ENCODE data around the gene PIK3C2G. TPM values are rescaled to one million over a fixed set of nuclear protein-coding genes. Genes with fewer than 3 reads are reported as not detected.

PIK3C2G gene
- total RNA-seq, 1 donor from 2014 or later: 2.7 TPM

DNA sequence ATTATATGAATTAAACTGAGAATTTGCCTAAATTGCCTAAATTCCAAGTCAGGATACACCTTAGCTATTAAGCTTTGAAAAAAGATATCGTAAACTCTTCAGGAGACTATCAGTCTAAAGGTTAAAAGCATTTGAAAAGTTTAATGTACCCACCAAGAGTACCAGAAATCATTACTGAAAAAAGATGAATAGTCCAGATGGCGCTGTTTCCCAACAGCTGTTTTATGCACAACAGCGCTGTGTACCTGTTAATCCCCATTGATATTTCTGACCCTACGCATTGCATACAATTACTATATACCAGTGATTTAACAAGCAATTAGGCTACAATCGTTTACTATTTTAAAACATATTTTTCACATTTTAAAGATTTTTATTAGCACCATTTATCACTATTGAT, 291.5 kb downstream of the PIK3C2G start:
- TF ChIP-seq, protein P1, sequence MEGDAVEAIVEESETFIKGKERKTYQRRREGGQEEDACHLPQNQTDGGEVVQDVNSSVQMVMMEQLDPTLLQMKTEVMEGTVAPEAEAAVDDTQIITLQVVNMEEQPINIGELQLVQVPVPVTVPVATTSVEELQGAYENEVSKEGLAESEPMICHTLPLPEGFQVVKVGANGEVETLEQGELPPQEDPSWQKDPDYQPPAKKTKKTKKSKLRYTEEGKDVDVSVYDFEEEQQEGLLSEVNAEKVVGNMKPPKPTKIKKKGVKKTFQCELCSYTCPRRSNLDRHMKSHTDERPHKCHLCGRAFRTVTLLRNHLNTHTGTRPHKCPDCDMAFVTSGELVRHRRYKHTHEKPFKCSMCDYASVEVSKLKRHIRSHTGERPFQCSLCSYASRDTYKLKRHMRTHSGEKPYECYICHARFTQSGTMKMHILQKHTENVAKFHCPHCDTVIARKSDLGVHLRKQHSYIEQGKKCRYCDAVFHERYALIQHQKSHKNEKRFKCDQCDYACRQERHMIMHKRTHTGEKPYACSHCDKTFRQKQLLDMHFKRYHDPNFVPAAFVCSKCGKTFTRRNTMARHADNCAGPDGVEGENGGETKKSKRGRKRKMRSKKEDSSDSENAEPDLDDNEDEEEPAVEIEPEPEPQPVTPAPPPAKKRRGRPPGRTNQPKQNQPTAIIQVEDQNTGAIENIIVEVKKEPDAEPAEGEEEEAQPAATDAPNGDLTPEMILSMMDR (IDR thresholded peaks at IDR 0.05; ENCODE audit: unreplicated experiment): no peak
- no peaks in the 10 kb centered on the region for H3K9me3 Mint-ChIP-seq

DNA sequence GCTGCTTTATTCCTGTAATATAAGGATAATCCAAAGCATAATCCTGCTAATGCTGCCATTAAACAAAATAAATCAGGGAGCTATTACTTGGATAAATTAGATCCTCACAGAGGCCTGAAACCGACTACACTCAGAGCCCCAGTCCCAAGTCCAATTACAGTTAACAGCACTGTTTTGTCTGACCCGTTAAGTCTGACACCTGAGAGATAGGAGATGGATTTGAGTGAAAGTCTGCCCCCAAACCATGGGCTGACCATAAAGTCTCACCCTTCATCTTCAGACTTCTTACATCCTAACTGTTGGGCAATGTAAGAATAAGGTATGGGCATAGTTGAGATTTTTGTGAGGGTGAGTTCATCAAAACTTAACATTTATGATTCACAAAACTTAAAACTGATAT, 294.8 kb downstream of the PIK3C2G start:
- Mint-ChIP-seq H3K36me3 (no peaks in the 10 kb centered on the region), H3K9me3 (peaks cover 9% of the 10 kb centered on the region), H3K4me3 (no peak overlapping the region), H3K4me1 (peaks cover 13% of the 10 kb centered on the region), H3K27ac (peak overlapping the region; percentile 5), H3K27me3 (ENCODE audit: low read depth) (no peaks in the 10 kb centered on the region)
- TF ChIP-seq, protein P1 (IDR thresholded peaks at IDR 0.05; ENCODE audit: unreplicated experiment): no peak
- no peak for DNase-seq (ENCODE audit: low spot score in 2 of 2, unreplicated experiment in 2 of 2)

More for the DNA sequence above, 291.5 kb downstream of the PIK3C2G start:
- H3K4me3 Mint-ChIP-seq: no peak overlapping the region
- no peak overlapping the region for H3K27ac Mint-ChIP-seq
- H3K27me3 Mint-ChIP-seq (ENCODE audit: low read depth): no peaks in the 10 kb centered on the region
- H3K4me1 Mint-ChIP-seq: peaks cover 13% of the 10 kb centered on the region
- H3K36me3 Mint-ChIP-seq: no peaks in the 10 kb centered on the region
- DNase-seq (ENCODE audit: low spot score in 2 of 2, unreplicated experiment in 2 of 2): no peak

DNA sequence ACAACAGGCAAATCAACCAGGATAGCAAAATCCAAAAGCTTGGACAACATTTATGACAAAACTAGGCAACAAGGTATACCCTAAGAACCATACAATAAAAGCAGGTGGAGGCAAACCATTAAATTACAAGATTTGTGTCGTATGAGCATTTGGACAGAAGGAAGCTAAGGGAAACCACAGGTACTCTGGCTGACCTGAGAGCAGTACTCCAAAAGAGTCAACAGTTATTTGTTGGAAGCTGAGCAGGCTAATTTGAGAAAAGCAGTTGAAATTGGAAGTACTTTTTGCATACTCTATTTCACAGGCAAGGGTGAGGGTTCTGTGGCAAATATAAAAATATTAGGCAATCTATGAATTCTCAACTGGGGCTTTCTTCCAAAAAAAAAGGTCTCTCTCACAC, 297.9 kb downstream of the PIK3C2G start:
- TF ChIP-seq, protein P1 (IDR thresholded peaks at IDR 0.05; ENCODE audit: unreplicated experiment): no peak
- H3K27ac Mint-ChIP-seq: no peak overlapping the region
- peaks cover 9% of the 10 kb centered on the region for H3K9me3 Mint-ChIP-seq
- peaks cover 14% of the 10 kb centered on the region for H3K4me1 Mint-ChIP-seq
- H3K36me3 Mint-ChIP-seq: no peaks in the 10 kb centered on the region
- no peaks in the 10 kb centered on the region for H3K27me3 Mint-ChIP-seq (ENCODE audit: low read depth)
- no peak for DNase-seq (ENCODE audit: low spot score in 2 of 2, unreplicated experiment in 2 of 2)
- H3K4me3 Mint-ChIP-seq: no peak overlapping the region

DNA sequence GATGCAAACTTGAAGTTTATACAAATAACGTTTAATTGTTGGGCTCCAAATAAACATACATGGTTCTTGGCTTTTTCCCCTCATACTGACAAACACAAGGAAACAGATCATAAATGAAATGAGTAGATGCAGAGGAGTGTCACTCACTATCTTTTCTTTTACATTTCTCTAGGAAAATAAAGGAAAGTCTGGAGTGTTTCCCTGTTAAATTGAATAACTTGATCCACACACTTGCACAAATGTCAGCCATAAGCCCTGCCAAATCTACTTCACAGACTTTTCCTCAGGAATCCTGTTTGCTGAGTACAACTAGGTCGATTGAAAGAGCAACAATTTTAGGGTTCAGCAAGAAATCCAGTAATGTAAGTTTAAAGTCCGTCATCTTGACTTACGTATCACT, 301.2 kb downstream of the PIK3C2G start:
- DNase-seq (ENCODE audit: low spot score in 2 of 2, unreplicated experiment in 2 of 2): no peak
- no peaks in the 10 kb centered on the region for H3K27me3 Mint-ChIP-seq (ENCODE audit: low read depth)
- H3K4me1 Mint-ChIP-seq: peaks cover 1% of the 10 kb centered on the region
- H3K27ac Mint-ChIP-seq: peak overlapping the region; percentile 64
- H3K9me3 Mint-ChIP-seq: peaks cover 9% of the 10 kb centered on the region
- TF ChIP-seq, protein P1 (IDR thresholded peaks at IDR 0.05; ENCODE audit: unreplicated experiment): no peak
- no peaks in the 10 kb centered on the region for H3K36me3 Mint-ChIP-seq
- H3K4me3 Mint-ChIP-seq: no peak overlapping the region

DNA sequence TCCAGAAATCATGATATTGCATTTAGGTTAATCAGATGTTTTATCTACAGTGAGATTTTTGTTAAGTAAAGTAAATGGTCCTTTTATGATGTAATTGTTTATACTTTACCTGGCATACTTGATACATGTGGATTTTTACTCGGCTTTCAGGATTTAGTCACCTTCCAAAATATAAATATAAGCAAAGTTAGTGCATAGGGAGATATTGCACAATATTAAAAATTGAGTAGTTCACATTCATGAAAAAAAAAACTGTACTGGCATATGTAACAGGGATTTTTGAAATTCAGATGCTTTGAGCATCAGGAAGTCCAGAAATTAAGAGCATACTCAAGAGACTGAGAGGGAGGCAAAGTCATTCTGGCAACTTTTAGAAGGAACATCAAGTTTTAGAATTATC, 303.0 kb downstream of the PIK3C2G start:
- H3K27me3 Mint-ChIP-seq (ENCODE audit: low read depth): no peaks in the 10 kb centered on the region
- no peaks in the 10 kb centered on the region for H3K36me3 Mint-ChIP-seq
- H3K4me1 Mint-ChIP-seq: peaks cover 1% of the 10 kb centered on the region
- H3K27ac Mint-ChIP-seq: no peak overlapping the region
- peaks cover 16% of the 10 kb centered on the region for H3K9me3 Mint-ChIP-seq
- H3K4me3 Mint-ChIP-seq: no peak overlapping the region
- TF ChIP-seq, protein P1 (IDR thresholded peaks at IDR 0.05; ENCODE audit: unreplicated experiment): no peak
- DNase-seq (ENCODE audit: low spot score in 2 of 2, unreplicated experiment in 2 of 2): no peak

DNA sequence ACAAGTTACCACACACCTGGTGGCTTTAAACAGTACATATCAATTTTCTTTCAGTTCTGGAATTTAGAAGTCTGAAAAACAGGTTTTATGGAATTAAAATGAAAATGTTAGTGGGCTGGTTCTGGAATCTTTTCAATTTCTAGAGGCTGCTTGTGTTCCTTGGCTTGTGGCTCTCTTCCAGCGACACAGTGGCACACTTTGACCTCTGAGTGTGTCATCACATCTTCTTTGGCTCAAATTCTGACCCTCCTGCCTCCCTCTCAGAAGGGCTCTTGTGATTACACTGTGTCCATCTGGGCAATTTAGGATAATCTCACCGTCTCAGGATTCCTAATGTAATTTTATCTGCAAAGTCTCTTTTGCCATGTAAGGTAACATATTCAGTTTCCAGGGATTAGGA, 306.5 kb downstream of the PIK3C2G start:
- Mint-ChIP-seq H3K36me3 (no peaks in the 10 kb centered on the region), H3K4me3 (no peak overlapping the region), H3K9me3 (peaks cover 15% of the 10 kb centered on the region), H3K4me1 (no peaks in the 10 kb centered on the region), H3K27ac (no peak overlapping the region), H3K27me3 (ENCODE audit: low read depth) (no peaks in the 10 kb centered on the region)
- DNase-seq (ENCODE audit: low spot score in 2 of 2, unreplicated experiment in 2 of 2): no peak
- TF ChIP-seq, protein P1 (IDR thresholded peaks at IDR 0.05; ENCODE audit: unreplicated experiment): no peak

Data from mesothelial cell of epicardium (in vitro differentiated cells).